ENCODE results near the gene ANKRD65. TPM values are rescaled to one million over a fixed set of nuclear protein-coding genes. Genes with fewer than 3 reads are reported as not detected.
"Not testable (repeated sequence)": the region's sequence is repeated elsewhere in the genome, so short reads cannot be mapped to it uniquely, and the experiment has no call there.

ANKRD65 gene
- total and polyA plus RNA-seq, 11 donors = 0.58 to 4.0 (median 1.3) TPM

DNA sequence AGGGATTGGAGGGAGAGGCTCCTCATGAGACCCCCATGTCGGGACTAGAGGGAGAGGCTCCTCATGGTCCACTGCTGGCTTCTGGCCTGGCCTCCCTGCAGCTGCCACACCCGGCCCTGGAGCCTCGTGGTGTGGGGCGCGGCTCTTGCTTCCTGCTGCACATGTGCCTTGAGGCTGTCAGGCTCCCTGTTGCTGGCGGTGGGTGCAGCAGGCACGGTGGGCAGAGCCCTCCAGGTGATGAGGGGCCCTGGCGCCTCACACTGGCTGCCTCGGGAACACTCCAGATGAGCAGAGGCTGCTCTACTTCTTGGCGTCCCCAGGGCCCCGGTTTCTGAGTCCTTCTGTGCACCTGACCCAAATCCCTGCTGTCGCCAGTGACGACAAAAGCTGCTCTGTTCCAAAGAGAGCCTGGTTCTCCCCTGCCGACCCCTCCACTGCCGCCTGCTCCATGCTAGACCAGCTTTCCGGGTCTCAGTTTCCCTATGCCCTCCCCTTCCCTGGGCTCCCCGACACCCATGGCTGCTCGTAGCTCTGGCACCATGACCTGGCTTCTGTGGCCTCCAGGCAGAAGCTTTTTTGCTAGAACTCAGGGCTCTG, 40.7 kb upstream of the ANKRD65 start:
- Histone ChIP-seq H3K4me1 (peaks cover 0 to 13% (median 5%) of the 10 kb centered on the region in 12 donors), H3K9me3 (no peaks in the 10 kb centered on the region), H3K4me3 (peak overlapping the region in 1 of 12 donors; percentile 17), H3K27me3 (no peaks in the 10 kb centered on the region), H3K36me3 (no peaks in the 10 kb centered on the region), H3K27ac (peak overlapping the region in 8 of 12 donors; percentile 23 to 49 (median 38))
- intact Hi-C loops (cut with DNase I) = no loop called here
- WGBS, 4 donors = 56 to 68% (median 62%) methylated on average over 10 to 18 of the region's 18 CpGs
- TF ChIP-seq POLR2A (IDR thresholded peaks at IDR 0.05) = no peak
- TF ChIP-seq, protein P1, sequence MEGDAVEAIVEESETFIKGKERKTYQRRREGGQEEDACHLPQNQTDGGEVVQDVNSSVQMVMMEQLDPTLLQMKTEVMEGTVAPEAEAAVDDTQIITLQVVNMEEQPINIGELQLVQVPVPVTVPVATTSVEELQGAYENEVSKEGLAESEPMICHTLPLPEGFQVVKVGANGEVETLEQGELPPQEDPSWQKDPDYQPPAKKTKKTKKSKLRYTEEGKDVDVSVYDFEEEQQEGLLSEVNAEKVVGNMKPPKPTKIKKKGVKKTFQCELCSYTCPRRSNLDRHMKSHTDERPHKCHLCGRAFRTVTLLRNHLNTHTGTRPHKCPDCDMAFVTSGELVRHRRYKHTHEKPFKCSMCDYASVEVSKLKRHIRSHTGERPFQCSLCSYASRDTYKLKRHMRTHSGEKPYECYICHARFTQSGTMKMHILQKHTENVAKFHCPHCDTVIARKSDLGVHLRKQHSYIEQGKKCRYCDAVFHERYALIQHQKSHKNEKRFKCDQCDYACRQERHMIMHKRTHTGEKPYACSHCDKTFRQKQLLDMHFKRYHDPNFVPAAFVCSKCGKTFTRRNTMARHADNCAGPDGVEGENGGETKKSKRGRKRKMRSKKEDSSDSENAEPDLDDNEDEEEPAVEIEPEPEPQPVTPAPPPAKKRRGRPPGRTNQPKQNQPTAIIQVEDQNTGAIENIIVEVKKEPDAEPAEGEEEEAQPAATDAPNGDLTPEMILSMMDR (IDR thresholded peaks at IDR 0.05) = no peak
- ATAC-seq (peak in 2 of 4 donors; percentile 29 to 32), DNase-seq (no peak)

DNA sequence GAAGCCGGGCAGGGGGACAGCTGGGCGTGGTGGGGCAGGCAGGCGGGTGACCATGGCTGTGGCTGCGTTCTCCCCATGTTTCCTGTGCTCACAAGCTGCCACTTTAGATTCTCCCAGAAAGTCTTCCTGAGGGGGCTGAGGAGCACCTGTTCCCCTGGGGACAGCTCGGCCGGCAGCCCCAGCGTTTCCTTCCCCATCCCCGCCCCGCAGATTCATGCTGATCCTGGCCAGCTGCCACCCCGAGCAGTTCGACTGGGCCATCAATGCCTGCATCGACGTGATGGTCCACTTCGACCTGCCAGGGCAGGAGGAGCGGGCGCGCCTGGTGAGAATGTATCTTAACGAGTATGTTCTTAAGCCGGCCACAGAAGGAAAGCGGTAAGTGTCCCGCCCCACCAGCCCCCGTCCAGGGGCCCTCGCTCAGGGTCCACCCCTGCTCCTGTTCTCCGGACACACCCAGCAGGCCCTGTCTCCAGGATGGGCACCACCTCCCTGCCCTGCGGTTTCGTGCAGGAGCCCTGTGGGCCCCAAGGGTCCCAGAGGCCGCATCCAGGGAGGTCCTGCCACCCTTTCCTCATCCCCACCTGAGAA, 39.6 kb upstream of the ANKRD65 start:
- H3K4me1 ChIP-seq = peaks cover 0 to 13% (median 5%) of the 10 kb centered on the region in 12 donors
- intact Hi-C loops (cut with DNase I) = no loop called here

DNA sequence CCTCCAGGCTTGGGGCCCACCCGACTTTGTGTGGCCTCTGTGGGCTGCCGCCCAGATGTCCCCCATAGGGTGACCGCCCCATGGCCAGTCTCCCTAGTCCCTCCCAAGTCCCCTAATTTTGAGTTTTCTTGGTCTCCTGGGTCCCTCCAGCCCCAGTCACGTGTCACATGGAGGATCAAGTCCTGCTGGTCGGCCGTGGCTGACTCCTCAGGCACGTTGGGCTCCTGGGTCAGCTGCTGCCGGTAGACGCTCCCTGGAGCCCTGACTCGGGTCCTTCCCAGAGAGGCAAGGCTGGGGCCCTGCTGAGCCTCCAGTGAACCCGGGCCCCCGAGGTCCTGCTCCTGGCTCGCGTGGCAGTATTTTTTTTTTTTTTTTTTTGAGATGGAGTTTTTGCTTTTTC, 38.6 kb upstream of the ANKRD65 start:
- peaks cover 0 to 13% (median 5%) of the 10 kb centered on the region in 12 donors for H3K4me1 ChIP-seq
- ATAC-seq; intact Hi-C loops (cut with DNase I); H3K27ac ChIP-seq; H3K27me3 ChIP-seq; H3K36me3 ChIP-seq; H3K4me3 ChIP-seq; DNase-seq; H3K9me3 ChIP-seq: not testable (repeated sequence)
- WGBS, 4 donors = 87 to 95% (median 88%) methylated on average over 13 to 14 of the region's 14 CpGs

More for the DNA sequence above, 39.6 kb upstream of the ANKRD65 start:
- no peak overlapping the region for H3K4me3 ChIP-seq
- H3K27me3 ChIP-seq = no peaks in the 10 kb centered on the region
- DNase-seq (peak in 1 of 5 donors; percentile 43), ATAC-seq (no peak)
- 62 to 75% (median 64%) methylated on average over 17 to 27 of the region's 27 CpGs for WGBS, 4 donors
- TF ChIP-seq, protein P1 (IDR thresholded peaks at IDR 0.05) = no peak
- TF ChIP-seq POLR2A (IDR thresholded peaks at IDR 0.05) = no peak
- H3K9me3 ChIP-seq = no peaks in the 10 kb centered on the region
- H3K27ac ChIP-seq = no peak overlapping the region
- H3K36me3 ChIP-seq = no peaks in the 10 kb centered on the region

DNA sequence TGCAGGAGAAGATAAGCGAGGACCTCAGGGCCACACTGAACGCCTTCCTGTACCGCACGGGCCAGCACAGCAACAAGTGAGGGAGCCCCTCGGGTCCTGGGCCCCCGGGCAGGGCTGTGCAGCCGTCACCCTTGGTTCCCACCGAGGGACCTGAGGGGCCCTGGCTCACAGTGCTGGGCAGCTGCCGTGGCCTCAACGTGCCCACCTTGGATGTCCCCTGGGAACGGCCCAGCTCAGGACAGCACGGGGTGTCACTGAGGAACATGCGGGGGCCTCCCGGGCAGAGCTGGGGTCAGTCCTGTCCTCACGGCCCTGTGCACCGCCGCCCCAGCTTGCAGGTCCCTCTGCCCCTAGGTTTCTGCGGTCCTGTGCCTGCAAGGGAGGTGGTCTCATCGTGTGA, 38.1 kb upstream of the ANKRD65 start:
- 86 to 88% methylated on average over 15 to 17 of the region's 19 CpGs; no CpG with 5 or more reads in 2 of the 4 donors for WGBS, 4 donors
- H3K4me3 ChIP-seq; ATAC-seq; H3K9me3 ChIP-seq; H3K27ac ChIP-seq; intact Hi-C loops (cut with DNase I); H3K27me3 ChIP-seq; DNase-seq; H3K36me3 ChIP-seq: not testable (repeated sequence)
- peaks cover 0 to 13% (median 5%) of the 10 kb centered on the region in 12 donors for H3K4me1 ChIP-seq

DNA sequence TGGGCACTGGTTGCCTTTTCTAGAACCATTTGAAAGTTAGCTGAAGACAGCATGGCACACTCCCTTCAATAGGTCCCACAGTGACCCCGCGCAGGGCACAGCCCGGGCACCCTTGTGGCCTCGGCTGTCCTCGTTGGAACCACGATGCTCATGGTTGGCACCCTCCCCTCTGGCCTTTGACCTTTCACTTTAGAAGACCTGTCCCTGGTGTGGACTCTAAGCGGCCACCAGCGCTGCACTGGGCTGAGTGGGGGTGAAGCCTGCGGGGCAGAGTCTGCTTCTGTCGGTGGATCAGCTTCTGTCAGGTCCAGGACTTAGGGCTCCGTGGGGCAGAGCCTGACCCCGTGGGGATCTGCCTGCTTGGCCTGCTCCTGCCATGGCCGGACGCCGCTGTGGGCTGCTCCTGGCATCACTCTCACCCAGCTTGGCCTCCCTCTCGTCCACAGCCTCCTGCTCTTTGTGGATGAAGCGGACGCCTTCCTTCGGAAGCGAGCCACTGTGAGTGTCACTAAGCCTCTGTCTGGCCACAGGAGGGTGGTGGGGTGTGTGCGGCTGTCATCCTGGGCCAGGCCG, 35.7 kb upstream of the ANKRD65 start:
- H3K9me3 ChIP-seq; H3K4me1 ChIP-seq; ATAC-seq; H3K27me3 ChIP-seq; intact Hi-C loops (cut with DNase I); H3K27ac ChIP-seq; DNase-seq; H3K36me3 ChIP-seq; H3K4me3 ChIP-seq: not testable (repeated sequence)
- WGBS, 4 donors = 82 to 89% (median 86%) methylated on average over 16 to 18 of the region's 22 CpGs

DNA sequence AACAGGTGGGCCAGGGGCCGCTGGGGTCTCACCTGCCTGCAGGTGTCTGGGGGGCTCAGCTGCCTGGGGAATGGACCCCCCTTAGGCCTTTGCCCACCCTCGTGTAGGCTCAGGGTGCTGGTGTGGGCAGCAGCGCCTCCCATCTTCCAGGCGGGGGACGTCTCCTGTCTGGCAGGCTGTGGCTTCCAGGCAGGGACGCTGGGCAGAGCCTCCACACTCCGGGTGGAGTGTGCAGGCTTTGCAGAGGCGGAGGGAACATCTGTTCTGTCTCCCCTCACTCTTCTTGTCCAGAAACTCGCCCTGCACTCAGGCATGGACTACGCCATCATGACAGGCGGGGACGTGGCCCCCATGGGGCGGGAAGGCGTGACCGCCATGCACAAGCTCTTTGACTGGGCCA, 34.9 kb upstream of the ANKRD65 start:
- intact Hi-C loops (cut with DNase I); H3K4me3 ChIP-seq; H3K36me3 ChIP-seq; H3K9me3 ChIP-seq; H3K27ac ChIP-seq; ATAC-seq; H3K4me1 ChIP-seq; DNase-seq; H3K27me3 ChIP-seq: not testable (repeated sequence)
- 57 to 100% (median 77%) methylated on average over 1 to 4 of the region's 15 CpGs; no CpG with 5 or more reads in 1 of the 4 donors for WGBS, 4 donors
